ENCODE data around the gene WBP2NL. TPM values are rescaled to one million over a fixed set of nuclear protein-coding genes. Genes with fewer than 3 reads are reported as not detected.

The WBP2NL gene
- total and polyA plus RNA-seq, 4 donors: 0.12 to 0.50 (median 0.25) TPM

DNA sequence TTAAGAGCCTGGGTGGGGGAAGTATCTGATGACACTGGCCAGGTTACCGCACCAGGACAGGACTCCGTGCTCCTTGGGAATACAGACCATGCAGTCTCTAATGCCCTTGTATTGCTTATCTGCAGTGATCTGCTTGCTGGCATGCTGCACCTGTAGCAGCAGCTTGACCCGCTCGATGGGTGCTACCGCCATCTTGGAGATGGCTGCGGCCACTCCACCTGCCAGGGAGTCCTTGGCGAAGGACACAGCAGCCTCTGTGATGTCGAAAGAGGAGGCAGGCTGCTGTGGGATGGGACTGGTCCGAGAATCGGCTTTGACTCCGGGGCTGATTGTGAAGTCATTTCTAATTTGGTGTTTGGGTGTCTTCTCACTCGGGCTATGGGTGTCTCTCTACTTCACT, 3.1 kb downstream of the WBP2NL start:
- Histone ChIP-seq H3K4me3 (ENCODE audit: low read depth in 1 of 3, low read length in 3 of 3) (no peak overlapping the region), H3K4me1 (ENCODE audit: control insufficient read depth in 4 of 4, insufficient read depth in 4 of 4, low read length in 3 of 4) (peaks cover 3 to 9% (median 7%) of the 10 kb centered on the region in 4 donors), H3K9me3 (ENCODE audit: control insufficient read depth in 4 of 4, low read length in 3 of 4) (no peaks in the 10 kb centered on the region), H3K36me3 (ENCODE audit: control insufficient read depth in 4 of 4, insufficient read depth in 3 of 4, low read depth in 1 of 4, low read length in 3 of 4) (peaks cover 0 to 1% (median 0%) of the 10 kb centered on the region in 4 donors), H3K27ac (ENCODE audit: low read depth in 1 of 2, low read length in 2 of 2) (no peak overlapping the region), H3K9ac (ENCODE audit: low read depth in 1 of 2, low read length in 2 of 2) (no peak overlapping the region), H3K27me3 (ENCODE audit: control insufficient read depth in 4 of 4, insufficient read depth in 4 of 4, low read length in 3 of 4) (no peaks in the 10 kb centered on the region)
- WGBS: 96% methylated on average over 12 of the region's 12 CpGs
- TF ChIP-seq YY1 (IDR thresholded peaks at IDR 0.05) (no peak), TAF1 (conservative IDR thresholded peaks at IDR 0.05) (no peak), NR2F2 (IDR thresholded peaks at IDR 0.05) (no peak), JUND (IDR thresholded peaks at IDR 0.05) (no peak), FOXA1 (IDR thresholded peaks at IDR 0.05) (no peak), HNF4A (conservative IDR thresholded peaks at IDR 0.05) (no peak), RAD21 (IDR thresholded peaks at IDR 0.05) (no peak), EGR1 (IDR thresholded peaks at IDR 0.05; ENCODE audit: low read depth in 2 of 2) (no peak), HNF4G (IDR thresholded peaks at IDR 0.05) (no peak), RXRA (IDR thresholded peaks at IDR 0.05) (no peak), SP1 (IDR thresholded peaks at IDR 0.05) (no peak), GABPA (IDR thresholded peaks at IDR 0.05 in 1 of 2, conservative IDR thresholded peaks at IDR 0.05 in 1 of 2) (no peak), FOXA2 (IDR thresholded peaks at IDR 0.05) (no peak)
- TF ChIP-seq, protein P1, sequence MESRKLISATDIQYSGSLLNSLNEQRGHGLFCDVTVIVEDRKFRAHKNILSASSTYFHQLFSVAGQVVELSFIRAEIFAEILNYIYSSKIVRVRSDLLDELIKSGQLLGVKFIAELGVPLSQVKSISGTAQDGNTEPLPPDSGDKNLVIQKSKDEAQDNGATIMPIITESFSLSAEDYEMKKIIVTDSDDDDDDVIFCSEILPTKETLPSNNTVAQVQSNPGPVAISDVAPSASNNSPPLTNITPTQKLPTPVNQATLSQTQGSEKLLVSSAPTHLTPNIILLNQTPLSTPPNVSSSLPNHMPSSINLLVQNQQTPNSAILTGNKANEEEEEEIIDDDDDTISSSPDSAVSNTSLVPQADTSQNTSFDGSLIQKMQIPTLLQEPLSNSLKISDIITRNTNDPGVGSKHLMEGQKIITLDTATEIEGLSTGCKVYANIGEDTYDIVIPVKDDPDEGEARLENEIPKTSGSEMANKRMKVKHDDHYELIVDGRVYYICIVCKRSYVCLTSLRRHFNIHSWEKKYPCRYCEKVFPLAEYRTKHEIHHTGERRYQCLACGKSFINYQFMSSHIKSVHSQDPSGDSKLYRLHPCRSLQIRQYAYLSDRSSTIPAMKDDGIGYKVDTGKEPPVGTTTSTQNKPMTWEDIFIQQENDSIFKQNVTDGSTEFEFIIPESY (IDR thresholded peaks at IDR 0.05): no peak
- TF ChIP-seq, protein P2, sequence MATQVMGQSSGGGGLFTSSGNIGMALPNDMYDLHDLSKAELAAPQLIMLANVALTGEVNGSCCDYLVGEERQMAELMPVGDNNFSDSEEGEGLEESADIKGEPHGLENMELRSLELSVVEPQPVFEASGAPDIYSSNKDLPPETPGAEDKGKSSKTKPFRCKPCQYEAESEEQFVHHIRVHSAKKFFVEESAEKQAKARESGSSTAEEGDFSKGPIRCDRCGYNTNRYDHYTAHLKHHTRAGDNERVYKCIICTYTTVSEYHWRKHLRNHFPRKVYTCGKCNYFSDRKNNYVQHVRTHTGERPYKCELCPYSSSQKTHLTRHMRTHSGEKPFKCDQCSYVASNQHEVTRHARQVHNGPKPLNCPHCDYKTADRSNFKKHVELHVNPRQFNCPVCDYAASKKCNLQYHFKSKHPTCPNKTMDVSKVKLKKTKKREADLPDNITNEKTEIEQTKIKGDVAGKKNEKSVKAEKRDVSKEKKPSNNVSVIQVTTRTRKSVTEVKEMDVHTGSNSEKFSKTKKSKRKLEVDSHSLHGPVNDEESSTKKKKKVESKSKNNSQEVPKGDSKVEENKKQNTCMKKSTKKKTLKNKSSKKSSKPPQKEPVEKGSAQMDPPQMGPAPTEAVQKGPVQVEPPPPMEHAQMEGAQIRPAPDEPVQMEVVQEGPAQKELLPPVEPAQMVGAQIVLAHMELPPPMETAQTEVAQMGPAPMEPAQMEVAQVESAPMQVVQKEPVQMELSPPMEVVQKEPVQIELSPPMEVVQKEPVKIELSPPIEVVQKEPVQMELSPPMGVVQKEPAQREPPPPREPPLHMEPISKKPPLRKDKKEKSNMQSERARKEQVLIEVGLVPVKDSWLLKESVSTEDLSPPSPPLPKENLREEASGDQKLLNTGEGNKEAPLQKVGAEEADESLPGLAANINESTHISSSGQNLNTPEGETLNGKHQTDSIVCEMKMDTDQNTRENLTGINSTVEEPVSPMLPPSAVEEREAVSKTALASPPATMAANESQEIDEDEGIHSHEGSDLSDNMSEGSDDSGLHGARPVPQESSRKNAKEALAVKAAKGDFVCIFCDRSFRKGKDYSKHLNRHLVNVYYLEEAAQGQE (IDR thresholded peaks at IDR 0.05): no peak
- TF ChIP-seq, protein P3, sequence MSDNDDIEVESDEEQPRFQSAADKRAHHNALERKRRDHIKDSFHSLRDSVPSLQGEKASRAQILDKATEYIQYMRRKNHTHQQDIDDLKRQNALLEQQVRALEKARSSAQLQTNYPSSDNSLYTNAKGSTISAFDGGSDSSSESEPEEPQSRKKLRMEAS (IDR thresholded peaks at IDR 0.05): no peak
- TF ChIP-seq, protein P4, sequence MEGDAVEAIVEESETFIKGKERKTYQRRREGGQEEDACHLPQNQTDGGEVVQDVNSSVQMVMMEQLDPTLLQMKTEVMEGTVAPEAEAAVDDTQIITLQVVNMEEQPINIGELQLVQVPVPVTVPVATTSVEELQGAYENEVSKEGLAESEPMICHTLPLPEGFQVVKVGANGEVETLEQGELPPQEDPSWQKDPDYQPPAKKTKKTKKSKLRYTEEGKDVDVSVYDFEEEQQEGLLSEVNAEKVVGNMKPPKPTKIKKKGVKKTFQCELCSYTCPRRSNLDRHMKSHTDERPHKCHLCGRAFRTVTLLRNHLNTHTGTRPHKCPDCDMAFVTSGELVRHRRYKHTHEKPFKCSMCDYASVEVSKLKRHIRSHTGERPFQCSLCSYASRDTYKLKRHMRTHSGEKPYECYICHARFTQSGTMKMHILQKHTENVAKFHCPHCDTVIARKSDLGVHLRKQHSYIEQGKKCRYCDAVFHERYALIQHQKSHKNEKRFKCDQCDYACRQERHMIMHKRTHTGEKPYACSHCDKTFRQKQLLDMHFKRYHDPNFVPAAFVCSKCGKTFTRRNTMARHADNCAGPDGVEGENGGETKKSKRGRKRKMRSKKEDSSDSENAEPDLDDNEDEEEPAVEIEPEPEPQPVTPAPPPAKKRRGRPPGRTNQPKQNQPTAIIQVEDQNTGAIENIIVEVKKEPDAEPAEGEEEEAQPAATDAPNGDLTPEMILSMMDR (IDR thresholded peaks at IDR 0.05; ENCODE audit: low read depth, low read length, missing input control): no peak
- TF ChIP-seq, protein P5, sequence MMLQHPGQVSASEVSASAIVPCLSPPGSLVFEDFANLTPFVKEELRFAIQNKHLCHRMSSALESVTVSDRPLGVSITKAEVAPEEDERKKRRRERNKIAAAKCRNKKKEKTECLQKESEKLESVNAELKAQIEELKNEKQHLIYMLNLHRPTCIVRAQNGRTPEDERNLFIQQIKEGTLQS (IDR thresholded peaks at IDR 0.05): no peak
- no peak for DNase-seq (ENCODE audit: low spot score)

Data from liver (tissue), 9 donors.